ENCODE measurements around the gene SYT14.

The SYT14 gene

GRCh38 chr1:209993061-209993830 lies 55.2 kb downstream of the SYT14 start:
- TF ChIP-seq GATA3 (IDR thresholded peaks at IDR 0.05; ENCODE audit: low read depth, low read length) (no peak), GATA2 (IDR thresholded peaks at IDR 0.05; ENCODE audit: low read depth, low read length) (no peak)

- TF ChIP-seq GATA3 (IDR thresholded peaks at IDR 0.05; ENCODE audit: low read depth, low read length) (no peak), GATA2 (IDR thresholded peaks at IDR 0.05; ENCODE audit: low read depth, low read length) (no peak)
Measured at GRCh38 chr1:209996348-209996747, 58.3 kb downstream of the SYT14 start.

- TF ChIP-seq GATA2 (IDR thresholded peaks at IDR 0.05; ENCODE audit: low read depth, low read length) = no peak
- TF ChIP-seq GATA3 (IDR thresholded peaks at IDR 0.05; ENCODE audit: low read depth, low read length) = no peak
Measured at GRCh38 chr1:209999005-209999404, 61.0 kb downstream of the SYT14 start.

- peak; percentile 37; the same call in 1 of the 2 replicates for TF ChIP-seq GATA2 (IDR thresholded peaks at IDR 0.05; ENCODE audit: low read depth, low read length)
- TF ChIP-seq GATA3 (IDR thresholded peaks at IDR 0.05; ENCODE audit: low read depth, low read length) = no peak
Measured at GRCh38 chr1:210001751-210002150, 63.7 kb downstream of the SYT14 start.

GRCh38 chr1:210003501-210003900 lies 65.5 kb downstream of the SYT14 start:
- no peak for TF ChIP-seq GATA3 (IDR thresholded peaks at IDR 0.05; ENCODE audit: low read depth, low read length)
- TF ChIP-seq GATA2 (IDR thresholded peaks at IDR 0.05; ENCODE audit: low read depth, low read length) = no peak

- TF ChIP-seq GATA3 (IDR thresholded peaks at IDR 0.05; ENCODE audit: low read depth, low read length) = no peak
- no peak for TF ChIP-seq GATA2 (IDR thresholded peaks at IDR 0.05; ENCODE audit: low read depth, low read length)
Measured at GRCh38 chr1:210010161-210010560, 72.1 kb downstream of the SYT14 start.

GRCh38 chr1:210021145-210021860 lies 83.3 kb downstream of the SYT14 start:
- TF ChIP-seq GATA2 (IDR thresholded peaks at IDR 0.05; ENCODE audit: low read depth, low read length) = no peak
- no peak for TF ChIP-seq GATA3 (IDR thresholded peaks at IDR 0.05; ENCODE audit: low read depth, low read length)

GRCh38 chr1:210022044-210022443 lies 84.0 kb downstream of the SYT14 start:
- TF ChIP-seq GATA2 (IDR thresholded peaks at IDR 0.05; ENCODE audit: low read depth, low read length) = no peak
- no peak for TF ChIP-seq GATA3 (IDR thresholded peaks at IDR 0.05; ENCODE audit: low read depth, low read length)

- TF ChIP-seq GATA3 (IDR thresholded peaks at IDR 0.05; ENCODE audit: low read depth, low read length) (no peak), GATA2 (IDR thresholded peaks at IDR 0.05; ENCODE audit: low read depth, low read length) (no peak)
Measured at GRCh38 chr1:210024282-210024681, 86.3 kb downstream of the SYT14 start.

- TF ChIP-seq GATA2 (IDR thresholded peaks at IDR 0.05; ENCODE audit: low read depth, low read length) (no peak), GATA3 (IDR thresholded peaks at IDR 0.05; ENCODE audit: low read depth, low read length) (no peak)
Measured at GRCh38 chr1:210024996-210025395, 87.0 kb downstream of the SYT14 start.

GRCh38 chr1:210025870-210026269 lies 87.9 kb downstream of the SYT14 start:
- TF ChIP-seq GATA2 (IDR thresholded peaks at IDR 0.05; ENCODE audit: low read depth, low read length) (no peak), GATA3 (IDR thresholded peaks at IDR 0.05; ENCODE audit: low read depth, low read length) (no peak)

GRCh38 chr1:210027994-210028393 lies 90.0 kb downstream of the SYT14 start:
- TF ChIP-seq GATA2 (IDR thresholded peaks at IDR 0.05; ENCODE audit: low read depth, low read length) (no peak), GATA3 (IDR thresholded peaks at IDR 0.05; ENCODE audit: low read depth, low read length) (no peak)

GRCh38 chr1:210031473-210031872 lies 93.5 kb downstream of the SYT14 start:
- TF ChIP-seq GATA3 (IDR thresholded peaks at IDR 0.05; ENCODE audit: low read depth, low read length) (0 out of 2 replicates have a peak, but pooled peaks have one; percentile 34), GATA2 (IDR thresholded peaks at IDR 0.05; ENCODE audit: low read depth, low read length) (no peak)

- no peak for TF ChIP-seq GATA3 (IDR thresholded peaks at IDR 0.05; ENCODE audit: low read depth, low read length)
Measured at GRCh38 chr1:210043058-210043457, 105.0 kb downstream of the SYT14 start.

GRCh38 chr1:210049616-210050015 lies 111.6 kb downstream of the SYT14 start:
- TF ChIP-seq GATA3 (IDR thresholded peaks at IDR 0.05; ENCODE audit: low read depth, low read length) = no peak
- TF ChIP-seq GATA2 (IDR thresholded peaks at IDR 0.05; ENCODE audit: low read depth, low read length) = no peak

All from SH-SY5Y (cell line).